HepG2 (cell line): ENCODE results near the gene MMP28. TPM values are rescaled to one million over a fixed set of nuclear protein-coding genes. Genes with fewer than 3 reads are reported as not detected.

Experiments used
- ATAC-seq: fragments of 200-7000 bp; cut with Tn5 transposase; 3 replicates; pipeline ENCODE4 v1.9.1; 2020; ENCODE audit warnings: mild to moderate bottlenecking, moderate library complexity
- BruUV-seq: library from RNA; stranded (reverse); fragments of 400-500 nt; replicated peaks from 2 replicates; lab custom pipeline; 2021; lab: Mats Ljungman, UMichigan
- CTCF ChIA-PET: fragments of 300-600 bp; formaldehyde crosslinking; extraction: SDS; loops from one replicate; lab custom pipeline; 2021; ENCODE audit warnings: low total read pairs, inconsistent platforms, low intra/inter-chr PET ratio; lab: Yijun Ruan, JAX
- POLR2A ChIA-PET: fragments of 350-600 bp; sonication (Branson Sonifier 250); formaldehyde crosslinking; loops from one replicate; lab custom pipeline; 2020; ENCODE audit warnings: antibody characterized with exemption, inconsistent platforms; lab: Yijun Ruan, JAX
- DNase-seq: peaks from one replicate; pipeline ENCODE4 v3.0.0-alpha.2; 2015; ENCODE audit warnings: low spot score
- FAIRE-seq: peaks from 3 replicates; lab custom pipeline; 2011; peaks lifted over from hg19 to GRCh38; lab: Jason Lieb, UNC
- H2AFZ ChIP-seq: one replicate; pipeline ENCODE4 v1.6.1; 2011; ENCODE audit warnings: low read length, inconsistent platforms
- H3K27ac ChIP-seq: fragments of 300-600 bp; 3 replicates; pipeline ENCODE4 v1.8.0; 2011; ENCODE audit warnings: mixed run types, mild to moderate bottlenecking, mixed read lengths, low read length, inconsistent platforms; ENCODE audit not compliant: insufficient read depth; ENCODE audit errors: extremely low read length
- H3K27me3 ChIP-seq, 2 experiments: fragments of 200-600 bp in 1 of 2; 2 replicates in 1 of 2; 3 replicates in 1 of 2; pipeline versions ENCODE4 v1.6.0 to v1.8.0; 2011; ENCODE audit warnings: low read length in 2 of 2, mild to moderate bottlenecking in 2 of 2, moderate library complexity in 2 of 2, inconsistent platforms in 1 of 2; ENCODE audit not compliant: insufficient read depth in 2 of 2, control insufficient read depth in 1 of 2
- H3K36me3 ChIP-seq, 2 experiments: fragments of 200-600 bp in 1 of 2; replicated peaks in 1 of 2; 2 replicates in 1 of 2; 3 replicates in 1 of 2; pipeline versions ENCODE4 v1.5.1 to v1.8.0; 2011; ENCODE audit warnings: low read length in 2 of 2, inconsistent platforms in 1 of 2; ENCODE audit not compliant: insufficient read depth in 2 of 2, control insufficient read depth in 1 of 2
- H3K4me1 ChIP-seq: 2 replicates; pipeline ENCODE4 v1.5.1; 2012; ENCODE audit warnings: low read length, inconsistent platforms; ENCODE audit not compliant: insufficient read depth
- H3K4me2 ChIP-seq: 2 replicates; pipeline ENCODE4 v1.6.0; 2011; ENCODE audit warnings: low read depth, low read length, inconsistent platforms
- H3K4me3 ChIP-seq, 3 experiments: fragments of 200-600 bp in 1 of 3; sonication (generic), shearing (Covaris generic) in 1 of 3; replicated peaks in 1 of 3; 2 replicates each; pipeline ENCODE4 v1.5.1; 2011 to 2016; ENCODE audit warnings: low read length in 3 of 3, inconsistent platforms in 2 of 3, low read depth in 2 of 3, mild to moderate bottlenecking in 2 of 3, control low read depth in 1 of 3, mixed read lengths in 1 of 3; ENCODE audit not compliant: insufficient read depth in 1 of 3
- H3K79me2 ChIP-seq: one replicate; pipeline ENCODE4 v1.6.1; 2011; ENCODE audit warnings: low read length, inconsistent platforms; ENCODE audit not compliant: insufficient read depth
- H3K9ac ChIP-seq: 2 replicates; pipeline ENCODE4 v1.6.0; 2011; ENCODE audit warnings: mild to moderate bottlenecking, low read depth, low read length, inconsistent platforms; ENCODE audit not compliant: insufficient read depth
- H3K9me3 ChIP-seq: 2 replicates; pipeline ENCODE4 v1.5.1; 2012; ENCODE audit warnings: mild to moderate bottlenecking, low read length
- H4K20me1 ChIP-seq: 2 replicates; pipeline ENCODE4 v1.6.0; 2011; ENCODE audit warnings: inconsistent platforms, mild to moderate bottlenecking, low read length, moderate library complexity; ENCODE audit not compliant: insufficient read depth
- CBX2 ChIP-seq, 2 experiments: fragments of 200-600 bp in 1 of 2; sonication (generic); formaldehyde crosslinking in 1 of 2; IDR thresholded peaks; 2 replicates each; pipeline versions ENCODE4 v1.7.0 to v1.8.1; 2018 to 2022; ENCODE audit warnings: low read depth in 2 of 2, low read length in 1 of 2, mild to moderate bottlenecking in 1 of 2, missing genetic modification reagents in 1 of 2
- EHMT2 ChIP-seq: fragments of 200-600 bp; sonication (generic); IDR thresholded peaks from 2 replicates; pipeline ENCODE4 v1.7.0; 2017; ENCODE audit warnings: antibody characterized with exemption, low read depth, low read length, borderline replicate concordance
- JUNB ChIP-seq: sonication (generic); formaldehyde crosslinking; IDR thresholded peaks from 2 replicates; pipeline ENCODE4 v1.8.0; 2022; ENCODE audit warnings: missing genetic modification reagents, mild to moderate bottlenecking, borderline replicate concordance
- KDM4B ChIP-seq: sonication (generic); formaldehyde crosslinking; IDR thresholded peaks from 2 replicates; pipeline ENCODE4 v1.4.0; 2020; ENCODE audit warnings: missing genetic modification reagents
- MBNL3 ChIP-seq: fragments of 250-450 bp; sonication (Bioruptor Pico); conservative IDR thresholded peaks from 2 replicates; pipeline ENCODE4 v1.8.0; 2022; ENCODE audit warnings: mild to moderate bottlenecking, inconsistent platforms
- PPARG ChIP-seq: conservative IDR thresholded peaks from 2 replicates; pipeline ENCODE4 v1.6.1; 2016; ENCODE audit warnings: missing biosample characterization, missing genetic modification reagents
- TEAD2 ChIP-seq: sonication (generic); formaldehyde crosslinking; IDR thresholded peaks from 2 replicates; pipeline ENCODE4 v1.9.0; 2021; ENCODE audit warnings: missing genetic modification reagents
- ZFX ChIP-seq: sonication (generic); formaldehyde crosslinking; IDR thresholded peaks from 2 replicates; pipeline ENCODE4 v1.4.0; 2020; ENCODE audit warnings: mild to moderate bottlenecking, low read depth, missing genetic modification reagents, moderate library complexity
- ZMYM2 ChIP-seq: sonication (generic); formaldehyde crosslinking; IDR thresholded peaks from 2 replicates; pipeline ENCODE4 v1.8.0; 2022; ENCODE audit warnings: mild to moderate bottlenecking, missing genetic modification reagents
- ZNF121 ChIP-seq: sonication (generic); formaldehyde crosslinking; IDR thresholded peaks from 2 replicates; pipeline ENCODE4 v1.5.0; 2020; ENCODE audit warnings: mild to moderate bottlenecking, missing genetic modification reagents
- ZNF138 ChIP-seq: sonication (generic); formaldehyde crosslinking; IDR thresholded peaks from 2 replicates; pipeline ENCODE4 v1.5.0; 2020; ENCODE audit warnings: mild to moderate bottlenecking, low read depth, missing genetic modification reagents
- ZNF331 ChIP-seq: sonication (generic); formaldehyde crosslinking; IDR thresholded peaks from 2 replicates; pipeline ENCODE4 v1.4.0; 2020; ENCODE audit warnings: missing genetic modification reagents
- ZNF383 ChIP-seq: sonication (generic); formaldehyde crosslinking; IDR thresholded peaks from 2 replicates; pipeline ENCODE4 v1.4.0; 2020; ENCODE audit warnings: missing genetic modification reagents, mild to moderate bottlenecking, borderline replicate concordance
- ZNF430 ChIP-seq: sonication (generic); formaldehyde crosslinking; IDR thresholded peaks from 2 replicates; pipeline ENCODE4 v1.9.0; 2021; ENCODE audit warnings: mild to moderate bottlenecking, missing genetic modification reagents
- ZNF441 ChIP-seq: sonication (generic); formaldehyde crosslinking; IDR thresholded peaks from 2 replicates; pipeline ENCODE4 v1.7.0; 2021; ENCODE audit warnings: missing genetic modification reagents, borderline replicate concordance
- ZNF550 ChIP-seq: sonication (generic); formaldehyde crosslinking; IDR thresholded peaks from 2 replicates; pipeline ENCODE4 v1.4.0; 2020; ENCODE audit warnings: mild to moderate bottlenecking, missing genetic modification reagents, borderline replicate concordance
- ZNF572 ChIP-seq: sonication (generic); formaldehyde crosslinking; IDR thresholded peaks from 2 replicates; pipeline ENCODE4 v1.5.1; 2020; ENCODE audit warnings: mild to moderate bottlenecking, missing genetic modification reagents
- WGBS: methylation state at CpG from one replicate; pipeline ENCODE4 v1.1.6; 2017; ENCODE audit warnings: low lambda C conversion rate; 5-methylcytosine and 5-hydroxymethylcytosine counted together
- in situ Hi-C: cut with HindIII; loops from 2 replicates; pipeline ENCODE4 v1.10.0; 2017; ENCODE audit warnings: low pct_unique_long_range_greater_than_20kb; ENCODE audit not compliant: extremely low pct_ligation_motif_present
- intact Hi-C: fragments of 100-400 bp; cut with micrococcal nuclease; formaldehyde crosslinking; loops from one replicate; pipeline ENCODE4 v1.10.0; 2022; ENCODE audit not compliant: unreplicated experiment
- polyA plus RNA-seq, 8 experiments: library from polyadenylated mRNA; depleted of rRNA in 3 of 8; stranded (reverse) in 7 of 8; unstranded in 1 of 8; fragments of >200 nt; fragmentation: Illumina TruSeq in 4 of 8; extraction: Trizol in 4 of 8; gene quantifications; 2 replicates each; pipeline versions ENCODE4 v1.2.1 to v1.2.3, GENCODE V29; 2011 to 2016; ENCODE audit warnings: low read depth in 4 of 8, missing spikeins in 1 of 8, mixed read lengths in 1 of 8; ENCODE audit not compliant: insufficient read depth in 1 of 8
- total RNA-seq, 5 experiments: library from RNA; depleted of rRNA; stranded (reverse); fragments of >200 nt; fragmentation: Illumina TruSeq; extraction: Trizol; gene quantifications; 2 replicates each; pipeline ENCODE4 v1.2.3, GENCODE V29; 2016; ENCODE audit warnings: low read depth in 1 of 5
- TF ChIP-seq, protein P1 (sequence below): sonication (generic); formaldehyde crosslinking; conservative IDR thresholded peaks from 2 replicates; pipeline ENCODE4 v1.8.1; 2023; ENCODE audit warnings: missing genetic modification reagents
- TF ChIP-seq, protein P2 (sequence below): sonication (generic); formaldehyde crosslinking; IDR thresholded peaks from 2 replicates; pipeline ENCODE4 v1.4.0; 2020; ENCODE audit warnings: missing genetic modification reagents, mild to moderate bottlenecking, borderline replicate concordance
- TF ChIP-seq, protein P3 (sequence below): sonication (generic); formaldehyde crosslinking; conservative IDR thresholded peaks from 2 replicates; pipeline ENCODE4 v1.4.0; 2020; ENCODE audit warnings: missing genetic modification reagents

The MMP28 gene
- total and polyA plus RNA-seq, 2 of the 13 experiments (the other 11 are each of a cell fraction or from before 2014, with no cell fraction given), result not detected

DNA sequence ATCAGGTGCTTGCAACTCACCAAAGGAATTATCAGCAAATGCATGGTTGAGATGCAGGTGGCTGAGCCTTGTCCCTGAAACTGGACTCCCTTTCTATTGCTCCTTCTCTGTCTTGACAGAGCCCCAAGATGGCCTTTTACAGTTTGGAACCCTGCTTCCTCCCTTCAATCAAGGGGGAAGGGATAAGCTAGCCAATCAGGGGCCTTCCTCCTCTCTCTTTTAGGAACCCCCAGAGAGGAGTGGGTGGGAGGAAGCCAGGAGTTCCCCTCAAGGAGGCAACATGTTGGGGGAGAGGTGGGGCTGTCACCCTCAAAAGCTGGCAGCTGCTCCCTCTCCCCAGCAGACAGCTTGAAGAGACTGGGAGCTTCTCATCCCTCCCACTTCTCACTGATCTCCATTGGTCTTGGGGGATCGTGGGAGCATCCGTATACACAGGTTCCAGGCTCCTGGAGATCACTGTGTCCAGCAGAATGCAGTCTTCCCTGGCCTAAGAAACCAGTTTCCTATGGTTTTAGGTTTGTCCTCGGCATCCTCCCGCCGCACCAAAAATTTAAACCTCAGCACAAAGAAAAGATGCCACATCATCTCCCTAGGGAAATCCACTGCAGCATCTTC lies 56.8 kb downstream of the MMP28 start (continued):
- TF ChIP-seq, protein P1, sequence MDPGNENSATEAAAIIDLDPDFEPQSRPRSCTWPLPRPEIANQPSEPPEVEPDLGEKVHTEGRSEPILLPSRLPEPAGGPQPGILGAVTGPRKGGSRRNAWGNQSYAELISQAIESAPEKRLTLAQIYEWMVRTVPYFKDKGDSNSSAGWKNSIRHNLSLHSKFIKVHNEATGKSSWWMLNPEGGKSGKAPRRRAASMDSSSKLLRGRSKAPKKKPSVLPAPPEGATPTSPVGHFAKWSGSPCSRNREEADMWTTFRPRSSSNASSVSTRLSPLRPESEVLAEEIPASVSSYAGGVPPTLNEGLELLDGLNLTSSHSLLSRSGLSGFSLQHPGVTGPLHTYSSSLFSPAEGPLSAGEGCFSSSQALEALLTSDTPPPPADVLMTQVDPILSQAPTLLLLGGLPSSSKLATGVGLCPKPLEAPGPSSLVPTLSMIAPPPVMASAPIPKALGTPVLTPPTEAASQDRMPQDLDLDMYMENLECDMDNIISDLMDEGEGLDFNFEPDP (CRISPR knock-in tag), result no peak
- no peak for TF ChIP-seq ZNF441 (CRISPR knock-in tag)
- TF ChIP-seq ZNF383 (CRISPR knock-in tag), result no peak
- TF ChIP-seq ZNF430 (CRISPR knock-in tag), result no peak
- no peak for TF ChIP-seq TEAD2 (CRISPR knock-in tag)
- no peak for TF ChIP-seq CBX2 (IDR thresholded peaks at IDR 0.05; ENCODE audit: low read depth, low read length)
- TF ChIP-seq CBX2 (CRISPR knock-in tag; IDR thresholded peaks at IDR 0.05; ENCODE audit: low read depth), result no peak

DNA sequence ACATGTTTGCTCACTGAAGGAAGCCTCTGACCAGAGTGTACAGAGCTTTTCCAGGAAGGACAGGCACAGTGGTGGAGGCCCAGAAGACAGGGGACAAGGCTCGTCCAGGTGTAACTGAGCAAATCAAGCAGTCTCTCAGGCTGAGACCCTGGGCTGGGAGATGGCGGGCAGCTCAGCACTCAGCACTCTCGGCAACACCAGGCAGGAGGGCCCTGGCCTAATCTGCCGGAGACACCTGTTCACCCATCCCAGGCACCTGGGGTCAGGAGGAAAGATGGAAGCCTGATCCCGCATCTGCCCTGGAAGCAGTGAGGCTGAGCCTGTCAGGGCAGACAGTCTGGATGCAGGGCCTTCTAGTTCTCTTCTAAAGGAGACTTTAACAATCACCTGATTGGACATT lies 59.2 kb downstream of the MMP28 start:
- intact Hi-C loops, result no loop called here
- H3K9me3 ChIP-seq, result no peaks in the 10 kb centered on the region
- no peaks in the 10 kb centered on the region for H3K36me3 ChIP-seq
- H3K79me2 ChIP-seq, result peaks cover 2% of the 10 kb centered on the region
- POLR2A ChIA-PET, result no interaction called here
- H2AFZ ChIP-seq, result no peak overlapping the region
- H3K27me3 ChIP-seq, result no peaks in the 10 kb centered on the region
- no peak for ATAC-seq
- no peak overlapping the region for H3K9ac ChIP-seq
- in situ Hi-C loops, result loop anchor here (25.0 kb wide), 1 partner anchor 424 kb away; no protein-coding TSS in a partner anchor
- H3K4me3 ChIP-seq, result no peak overlapping the region
- 80% methylated on average over 1 of the region's 5 CpGs for WGBS
- FAIRE-seq, result no peak
- no peak overlapping the region for H3K4me2 ChIP-seq
- H3K27ac ChIP-seq, result no peak overlapping the region
- TF ChIP-seq, protein P2, sequence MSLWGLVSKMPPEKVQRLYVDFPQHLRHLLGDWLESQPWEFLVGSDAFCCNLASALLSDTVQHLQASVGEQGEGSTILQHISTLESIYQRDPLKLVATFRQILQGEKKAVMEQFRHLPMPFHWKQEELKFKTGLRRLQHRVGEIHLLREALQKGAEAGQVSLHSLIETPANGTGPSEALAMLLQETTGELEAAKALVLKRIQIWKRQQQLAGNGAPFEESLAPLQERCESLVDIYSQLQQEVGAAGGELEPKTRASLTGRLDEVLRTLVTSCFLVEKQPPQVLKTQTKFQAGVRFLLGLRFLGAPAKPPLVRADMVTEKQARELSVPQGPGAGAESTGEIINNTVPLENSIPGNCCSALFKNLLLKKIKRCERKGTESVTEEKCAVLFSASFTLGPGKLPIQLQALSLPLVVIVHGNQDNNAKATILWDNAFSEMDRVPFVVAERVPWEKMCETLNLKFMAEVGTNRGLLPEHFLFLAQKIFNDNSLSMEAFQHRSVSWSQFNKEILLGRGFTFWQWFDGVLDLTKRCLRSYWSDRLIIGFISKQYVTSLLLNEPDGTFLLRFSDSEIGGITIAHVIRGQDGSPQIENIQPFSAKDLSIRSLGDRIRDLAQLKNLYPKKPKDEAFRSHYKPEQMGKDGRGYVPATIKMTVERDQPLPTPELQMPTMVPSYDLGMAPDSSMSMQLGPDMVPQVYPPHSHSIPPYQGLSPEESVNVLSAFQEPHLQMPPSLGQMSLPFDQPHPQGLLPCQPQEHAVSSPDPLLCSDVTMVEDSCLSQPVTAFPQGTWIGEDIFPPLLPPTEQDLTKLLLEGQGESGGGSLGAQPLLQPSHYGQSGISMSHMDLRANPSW (CRISPR knock-in tag), result no peak
- TF ChIP-seq EHMT2 (no peak), KDM4B (CRISPR knock-in tag) (no peak), ZMYM2 (CRISPR knock-in tag) (no peak), ZFX (no peak), ZNF138 (CRISPR knock-in tag) (no peak), ZNF121 (CRISPR knock-in tag) (no peak), ZNF550 (CRISPR knock-in tag) (no peak), ZNF331 (no peak), PPARG (CRISPR knock-in tag) (no peak), JUNB (CRISPR knock-in tag) (no peak), MBNL3 (no peak), ZNF572 (CRISPR knock-in tag) (no peak)
- TF ChIP-seq, protein P3, sequence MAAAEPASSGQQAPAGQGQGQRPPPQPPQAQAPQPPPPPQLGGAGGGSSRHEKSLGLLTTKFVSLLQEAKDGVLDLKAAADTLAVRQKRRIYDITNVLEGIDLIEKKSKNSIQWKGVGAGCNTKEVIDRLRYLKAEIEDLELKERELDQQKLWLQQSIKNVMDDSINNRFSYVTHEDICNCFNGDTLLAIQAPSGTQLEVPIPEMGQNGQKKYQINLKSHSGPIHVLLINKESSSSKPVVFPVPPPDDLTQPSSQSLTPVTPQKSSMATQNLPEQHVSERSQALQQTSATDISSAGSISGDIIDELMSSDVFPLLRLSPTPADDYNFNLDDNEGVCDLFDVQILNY (CRISPR knock-in tag), result no peak
- no peak for DNase-seq
- peaks cover 13% of the 10 kb centered on the region for H3K4me1 ChIP-seq
- no peaks in the 10 kb centered on the region for H4K20me1 ChIP-seq
- no TSS peak for BruUV-seq
- CTCF ChIA-PET, result no interaction called here
